IMR-90 (cell line): ENCODE results near the gene TCERG1L. TPM values are rescaled to one million over a fixed set of nuclear protein-coding genes. Genes with fewer than 3 reads are reported as not detected.

Source experiments
- ATAC-seq: fragments of 200-7000 bp; cut with Tn5 transposase; 2 replicates; pipeline ENCODE4 v1.9.1; 2020; ENCODE audit warnings: low read depth, mild to moderate bottlenecking, moderate library complexity
- BruUV-seq: library from RNA; stranded (reverse); fragments of 400-500 nt; replicated peaks from 2 replicates; lab custom pipeline; 2021; lab: Mats Ljungman, UMichigan
- CTCF ChIA-PET: fragments of 300-600 bp; formaldehyde crosslinking; extraction: SDS; loops from one replicate; lab custom pipeline; 2021; ENCODE audit warnings: antibody characterized with exemption; lab: Yijun Ruan, JAX
- POLR2A ChIA-PET: fragments of 300-600 bp; sonication (Branson Sonifier 250); formaldehyde crosslinking; loops from one replicate; lab custom pipeline; 2022; ENCODE audit warnings: antibody characterized with exemption; ENCODE audit not compliant: unreplicated experiment; lab: Charles Lee
- DNase-seq: peaks from one replicate; pipeline ENCODE4 v3.0.0; 2013
- H2AFZ ChIP-seq: replicated peaks from 2 replicates; pipeline ENCODE3; 2013; ENCODE audit warnings: low read length, mild to moderate bottlenecking; ENCODE audit not compliant: poor library complexity
- H2AK5ac ChIP-seq: 2 replicates; pipeline ENCODE4 v1.6.1; 2013; ENCODE audit warnings: low read depth, low read length, inconsistent platforms
- H2AK9ac ChIP-seq: replicated peaks from 2 replicates; pipeline ENCODE3; 2013; ENCODE audit warnings: mild to moderate bottlenecking, low read depth, low read length, moderate library complexity; ENCODE audit not compliant: poor library complexity
- H2BK120ac ChIP-seq: 2 replicates; pipeline ENCODE4 v1.6.1; 2013; ENCODE audit warnings: low read depth, low read length, inconsistent platforms
- H2BK15ac ChIP-seq: 3 replicates; pipeline ENCODE4 v1.6.1; 2013; ENCODE audit warnings: low read depth, low read length, inconsistent platforms
- H2BK20ac ChIP-seq: 2 replicates; pipeline ENCODE4 v1.6.1; 2013; ENCODE audit warnings: low read depth, mild to moderate bottlenecking, inconsistent platforms, low read length, moderate library complexity
- H2BK5ac ChIP-seq: 2 replicates; pipeline ENCODE4 v1.6.1; 2013; ENCODE audit warnings: mild to moderate bottlenecking, low read depth, low read length, inconsistent platforms; ENCODE audit not compliant: poor library complexity, severe bottlenecking
- H3K14ac ChIP-seq: replicated peaks from 2 replicates; pipeline ENCODE4 v1.6.1; 2013; ENCODE audit warnings: low read depth, low read length, inconsistent platforms
- H3K18ac ChIP-seq: 2 replicates; pipeline ENCODE4 v1.6.1; 2013; ENCODE audit warnings: low read depth, low read length, control low read depth
- H3K23ac ChIP-seq: 2 replicates; pipeline ENCODE4 v1.6.1; 2013; ENCODE audit warnings: low read depth, low read length, inconsistent platforms
- H3K27ac ChIP-seq: 2 replicates; pipeline ENCODE4 v1.5.1; 2013; ENCODE audit warnings: mild to moderate bottlenecking, control low read depth, low read length; ENCODE audit not compliant: insufficient read depth
- H3K27me3 ChIP-seq: 2 replicates; pipeline ENCODE4 v1.6.1; 2013; ENCODE audit warnings: low read length; ENCODE audit not compliant: control insufficient read depth, insufficient read depth
- H3K36me3 ChIP-seq: 2 replicates; pipeline ENCODE4 v1.6.1; 2013; ENCODE audit warnings: low read length, mixed read lengths; ENCODE audit not compliant: control insufficient read depth, insufficient read depth
- H3K4ac ChIP-seq: 2 replicates; pipeline ENCODE4 v1.6.1; 2013; ENCODE audit warnings: low read depth, low read length, inconsistent platforms
- H3K4me1 ChIP-seq: 2 replicates; pipeline ENCODE4 v1.6.1; 2013; ENCODE audit warnings: low read length, mixed read lengths; ENCODE audit not compliant: control insufficient read depth, insufficient read depth
- H3K4me2 ChIP-seq: 2 replicates; pipeline ENCODE4 v1.6.1; 2013; ENCODE audit warnings: low read depth, mild to moderate bottlenecking, control low read depth, low read length, moderate library complexity
- H3K4me3 ChIP-seq: 2 replicates; pipeline ENCODE4 v1.5.1; 2013; ENCODE audit warnings: low read depth, mild to moderate bottlenecking, control low read depth, low read length, moderate library complexity; ENCODE audit not compliant: insufficient read depth
- H3K56ac ChIP-seq: 2 replicates; pipeline ENCODE4 v1.6.1; 2013; ENCODE audit warnings: low read length, inconsistent platforms; ENCODE audit not compliant: insufficient read depth; ENCODE audit errors: extremely low read depth
- H3K79me1 ChIP-seq, 2 experiments: 2 replicates each; pipeline ENCODE4 v1.6.1; 2013; ENCODE audit warnings: low read length in 2 of 2, inconsistent platforms in 1 of 2, low read depth in 1 of 2
- H3K9ac ChIP-seq: 2 replicates; pipeline ENCODE4 v1.6.1; 2013; ENCODE audit warnings: low read depth, low read length, control low read depth
- H3K9me1 ChIP-seq: 2 replicates; pipeline ENCODE4 v1.6.1; 2013; ENCODE audit warnings: low read length, inconsistent platforms; ENCODE audit not compliant: insufficient read depth
- H3K9me3 ChIP-seq: 2 replicates; pipeline ENCODE4 v1.6.1; 2013; ENCODE audit warnings: low read length; ENCODE audit not compliant: control insufficient read depth, insufficient read depth
- H4K20me1 ChIP-seq: 2 replicates; pipeline ENCODE4 v1.6.1; 2013; ENCODE audit warnings: low read length, inconsistent platforms; ENCODE audit not compliant: insufficient read depth
- H4K5ac ChIP-seq: 2 replicates; pipeline ENCODE4 v1.6.1; 2013; ENCODE audit warnings: mild to moderate bottlenecking, low read depth, low read length, control low read depth
- H4K8ac ChIP-seq, 2 experiments: 2 replicates each; pipeline ENCODE4 v1.6.1; 2013; ENCODE audit warnings: low read depth in 2 of 2, low read length in 2 of 2, control low read depth in 1 of 2, inconsistent platforms in 1 of 2
- H4K91ac ChIP-seq: 2 replicates; pipeline ENCODE4 v1.6.1; 2013; ENCODE audit warnings: low read depth, low read length, inconsistent platforms; ENCODE audit not compliant: insufficient read depth
- FOS ChIP-seq: fragments of 150-350 bp; IDR thresholded peaks from 2 replicates; pipeline ENCODE4 v1.6.1; 2016; ENCODE audit warnings: low read depth, low read length
- RCOR1 ChIP-seq: IDR thresholded peaks from 2 replicates; pipeline ENCODE4 v1.6.1; 2012; ENCODE audit warnings: mild to moderate bottlenecking, low read length, improper control_type of control experiment; ENCODE audit not compliant: insufficient replicate concordance
- RFX5 ChIP-seq: IDR thresholded peaks from 2 replicates; pipeline ENCODE4 v1.8.0; 2012; ENCODE audit warnings: low read depth, mild to moderate bottlenecking, low read length, moderate library complexity
- WGBS, 2 experiments: methylation state at CpG; one replicate each; pipeline versions ENCODE4 v1.1.5 to v1.1.7; 2013; ENCODE audit warnings: missing lambda C conversion rate in 2 of 2; ENCODE audit not compliant: insufficient read length in 1 of 2; ENCODE audit errors: extremely low coverage in 2 of 2; 5-methylcytosine and 5-hydroxymethylcytosine counted together
- dilution Hi-C: fragments of 300-500 bp; cut with HindIII; formaldehyde crosslinking; loops from one replicate; pipeline ENCODE4 v1.14.3; 2018; ENCODE audit warnings: low sequenced_read_pairs; ENCODE audit not compliant: unreplicated experiment
- in situ Hi-C: fragments of 300-500 bp; cut with MboI; formaldehyde crosslinking; loops from 3 replicates; pipeline ENCODE4 v1.14.3; 2019; ENCODE audit warnings: low sequenced_read_pairs, inconsistent platforms, mixed read lengths
- intact Hi-C: fragments of 100-400 bp; cut with micrococcal nuclease; formaldehyde crosslinking; loops from 2 replicates; pipeline ENCODE4 v1.10.0; 2022
- polyA plus RNA-seq, 3 experiments: library from polyadenylated mRNA; depleted of rRNA; stranded (reverse); fragments of >200 nt; gene quantifications; 2 replicates each; pipeline ENCODE4 v1.2.3, GENCODE V29; 2012; ENCODE audit warnings: low replicate concordance in 1 of 3
- total RNA-seq: library from RNA; depleted of rRNA; stranded (reverse); fragments of >200 nt; gene quantifications from 2 replicates; pipeline ENCODE4 v1.2.3, GENCODE V29; 2012

TCERG1L gene
- total and polyA plus RNA-seq, 2 of the 4 experiments (the other 2 are of a cell fraction), result not detected

GRCh38 chr10:131254859-131255252 lies 56.7 kb downstream of the TCERG1L start:
- H3K4ac ChIP-seq, result no peak overlapping the region
- H3K56ac ChIP-seq, result no peak overlapping the region
- no peak overlapping the region for H2AK5ac ChIP-seq
- H3K14ac ChIP-seq, result no peak overlapping the region
- TF ChIP-seq RFX5, result no peak
- TF ChIP-seq RCOR1, result no peak
- no peak for TF ChIP-seq FOS
- H3K9ac ChIP-seq, result no peak overlapping the region
- no peak for DNase-seq
- no peak overlapping the region for H2AFZ ChIP-seq
- H3K79me1 ChIP-seq, result no peaks in the 10 kb centered on the region
- H2BK15ac ChIP-seq, result no peak overlapping the region
- no peak overlapping the region for H2BK20ac ChIP-seq
- CTCF ChIA-PET, result no interaction called here
- H3K4me1 ChIP-seq, result no peaks in the 10 kb centered on the region
- H3K27ac ChIP-seq, result no peak overlapping the region
- H4K8ac ChIP-seq, result no peak overlapping the region
- no peaks in the 10 kb centered on the region for H3K36me3 ChIP-seq
- H3K18ac ChIP-seq, result no peak overlapping the region
- H3K9me3 ChIP-seq, result peaks cover 55% of the 10 kb centered on the region
- no peak overlapping the region for H2BK5ac ChIP-seq
- H3K4me3 ChIP-seq, result no peak overlapping the region
- no peak overlapping the region for H2AK9ac ChIP-seq
- no peaks in the 10 kb centered on the region for H4K20me1 ChIP-seq
- no peak overlapping the region for H4K5ac ChIP-seq
- in situ Hi-C loops, result no loop called here
- no peak overlapping the region for H2BK120ac ChIP-seq
- dilution Hi-C loops, result no loop called here
- no peak for ATAC-seq
- no peak overlapping the region for H3K23ac ChIP-seq
- no peaks in the 10 kb centered on the region for H3K9me1 ChIP-seq
- 44% methylated on average over 3 of the region's 4 CpGs; no CpG with 5 or more reads in 1 of the 2 experiments for WGBS, 2 experiments
- no peaks in the 10 kb centered on the region for H3K27me3 ChIP-seq
- H3K4me2 ChIP-seq, result no peak overlapping the region
- intact Hi-C loops, result no loop called here
- POLR2A ChIA-PET, result no interaction called here
- no peak overlapping the region for H4K91ac ChIP-seq
- no TSS peak for BruUV-seq
